GM18867 (cell line): ENCODE data around the gene KDM8.

Experiments used
- ATAC-seq: cut with Tn5 transposase; IDR thresholded peaks from one replicate; pipeline ENCODE4 v1.9.1; 2021; ENCODE audit warnings: mild to moderate bottlenecking, moderate library complexity; ENCODE audit not compliant: unreplicated experiment

KDM8 gene

GRCh38 chr16:27214084-27214961, 11.0 kb downstream of the KDM8 start:
- ATAC-seq = no peak

DNA sequence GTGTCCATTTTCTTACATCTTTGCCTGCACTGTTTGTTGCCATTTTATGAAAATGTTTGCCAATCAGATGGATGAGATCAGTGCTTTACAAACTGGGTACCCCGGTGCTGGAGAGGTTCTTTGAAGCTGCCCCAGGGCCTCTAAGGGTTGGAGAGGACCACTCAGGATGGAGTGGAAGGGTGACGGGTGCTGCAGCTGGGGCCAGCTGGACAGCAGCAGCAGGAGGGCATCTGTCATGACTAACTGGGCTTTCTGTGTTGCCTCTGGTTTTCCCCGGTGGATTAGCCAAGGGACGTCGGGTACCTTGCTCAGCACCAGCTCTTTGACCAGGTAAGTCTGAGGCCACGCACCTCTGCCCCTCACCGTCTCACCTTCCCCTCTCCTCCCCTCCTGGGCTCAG, 12.3 kb downstream of the KDM8 start:
- ATAC-seq = no peak

GRCh38 chr16:27216297-27216885, 13.1 kb downstream of the KDM8 start:
- no peak for ATAC-seq

GRCh38 chr16:27217256-27217655, 13.9 kb downstream of the KDM8 start:
- no peak for ATAC-seq

- no peak for ATAC-seq
Observed at GRCh38 chr16:27218756-27219155, 15.4 kb downstream of the KDM8 start.

DNA sequence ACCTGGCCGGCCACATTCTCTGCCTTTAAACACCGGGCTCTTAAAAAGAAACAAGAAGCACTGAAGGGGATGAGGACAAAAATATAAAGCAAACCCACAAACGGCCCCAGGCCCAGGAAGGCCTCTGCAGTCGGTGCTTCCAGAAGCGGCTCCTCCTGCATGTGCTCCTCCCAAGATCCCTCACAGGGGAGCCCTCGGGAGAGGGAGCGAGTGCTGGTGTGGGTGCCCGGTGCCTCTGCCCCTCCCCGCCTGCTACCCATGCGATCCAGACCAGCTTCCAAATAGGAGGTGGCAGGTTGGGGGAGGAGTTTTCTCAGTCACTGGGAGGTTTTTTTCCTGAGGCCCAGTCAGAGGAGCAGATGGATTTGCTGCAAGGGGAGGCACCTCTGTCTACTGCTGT, 15.8 kb downstream of the KDM8 start:
- no peak for ATAC-seq

GRCh38 chr16:27220120-27220519, 16.8 kb downstream of the KDM8 start:
- ATAC-seq = no peak

DNA sequence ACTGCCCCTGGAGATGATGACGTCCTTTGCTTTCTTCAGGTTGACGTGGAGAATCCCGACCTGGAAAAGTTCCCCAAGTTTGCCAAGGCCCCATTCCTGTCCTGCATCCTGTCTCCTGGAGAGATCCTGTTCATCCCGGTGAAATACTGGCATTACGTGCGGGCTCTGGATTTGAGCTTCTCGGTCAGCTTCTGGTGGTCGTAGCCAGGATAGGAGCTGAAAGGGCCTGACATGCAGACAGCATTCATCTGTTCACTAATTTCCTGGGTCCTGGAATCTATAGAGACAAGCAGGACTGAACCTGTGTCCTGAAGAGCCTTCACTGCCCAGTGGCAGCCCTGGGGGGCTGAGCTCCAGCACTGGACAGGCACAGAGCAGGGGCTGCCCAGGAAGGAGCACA, 17.2 kb downstream of the KDM8 start:
- no peak for ATAC-seq

DNA sequence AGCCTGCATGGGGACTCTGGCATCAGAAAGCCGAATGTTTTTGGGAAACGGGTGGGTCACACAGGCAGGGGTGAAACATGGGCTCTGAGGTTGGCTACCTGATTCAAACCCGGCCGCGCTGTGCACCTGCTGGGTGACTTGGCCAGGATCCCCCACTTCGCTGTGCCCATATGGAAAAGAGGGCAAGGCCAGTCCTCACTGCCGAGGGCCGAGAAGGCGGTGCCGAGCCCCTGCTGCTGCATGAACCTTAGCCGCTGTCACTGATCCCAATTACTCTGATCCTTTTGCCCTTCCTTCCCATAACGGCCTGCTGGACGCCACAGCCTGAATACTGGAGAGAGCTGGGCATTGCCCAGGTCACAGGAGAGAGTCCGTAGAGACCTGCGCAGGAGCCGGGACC, 17.7 kb downstream of the KDM8 start:
- ATAC-seq = no peak

GRCh38 chr16:27221576-27222248, 18.4 kb downstream of the KDM8 start:
- ATAC-seq = no peak

DNA sequence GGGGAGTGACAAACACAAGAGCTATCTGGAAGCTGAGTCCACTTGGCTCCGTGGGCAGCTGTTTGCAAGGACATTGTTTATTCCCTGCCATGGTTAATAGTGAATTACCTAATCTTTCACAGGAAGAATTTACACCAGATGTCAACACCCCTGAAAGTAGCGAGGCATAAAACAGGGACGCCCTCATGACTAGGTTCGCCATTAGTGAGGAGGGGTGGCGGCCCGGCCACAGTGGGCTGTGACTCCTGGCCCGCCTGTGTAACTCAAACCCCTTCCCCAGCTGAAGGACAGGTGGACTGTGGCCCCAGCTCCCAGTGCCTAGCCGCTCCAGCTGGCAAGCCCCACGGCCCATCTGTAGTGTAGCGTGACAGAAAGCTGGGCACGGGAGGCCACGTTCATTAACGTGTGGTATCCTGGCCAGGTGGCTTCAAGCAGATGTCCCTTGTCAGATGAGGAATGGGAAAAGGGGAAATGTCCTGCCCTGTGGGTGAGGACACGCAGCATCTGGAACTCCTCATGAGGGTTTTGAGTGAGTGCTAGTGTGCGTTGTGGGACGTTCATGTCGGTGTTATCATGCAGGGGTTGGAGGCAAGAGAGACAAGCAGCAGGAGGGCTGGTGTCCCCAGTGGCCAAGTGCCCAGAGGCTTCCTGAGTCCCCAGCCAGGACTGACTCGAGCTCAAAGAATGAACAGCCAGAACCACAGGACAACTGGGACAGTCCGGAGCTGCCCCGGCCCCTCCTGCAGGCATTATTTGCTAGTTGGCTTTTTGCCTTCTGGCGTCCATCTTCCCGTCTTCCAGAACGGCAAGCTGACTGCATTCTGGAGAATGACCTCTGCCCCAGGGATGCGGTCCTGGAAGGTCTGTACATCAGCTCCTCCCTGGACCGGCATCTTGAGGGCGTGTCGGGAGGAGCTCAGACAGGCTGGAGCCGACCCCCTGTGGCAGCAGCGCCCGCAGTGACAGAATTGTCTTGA, 19.2 kb downstream of the KDM8 start:
- ATAC-seq = no peak

DNA sequence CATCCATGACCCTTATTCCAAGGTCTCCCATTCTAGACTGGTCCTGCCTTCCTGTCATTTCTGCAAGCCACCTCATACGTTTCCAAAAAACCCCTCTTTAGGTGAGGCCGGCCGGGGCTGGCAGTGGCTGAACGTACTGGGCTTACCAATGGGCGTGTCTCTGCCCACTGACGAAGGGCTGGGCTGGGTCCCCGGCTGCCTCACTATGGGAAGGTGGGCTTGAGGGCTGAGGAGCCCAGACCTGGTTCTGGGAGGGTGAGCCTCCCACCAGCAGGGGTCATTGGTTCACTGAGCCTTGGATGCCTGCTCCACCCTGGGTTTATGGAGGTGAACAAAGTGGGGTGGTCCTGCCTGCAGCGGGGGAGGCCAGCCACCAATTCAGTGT, 19.9 kb downstream of the KDM8 start:
- ATAC-seq = no peak

DNA sequence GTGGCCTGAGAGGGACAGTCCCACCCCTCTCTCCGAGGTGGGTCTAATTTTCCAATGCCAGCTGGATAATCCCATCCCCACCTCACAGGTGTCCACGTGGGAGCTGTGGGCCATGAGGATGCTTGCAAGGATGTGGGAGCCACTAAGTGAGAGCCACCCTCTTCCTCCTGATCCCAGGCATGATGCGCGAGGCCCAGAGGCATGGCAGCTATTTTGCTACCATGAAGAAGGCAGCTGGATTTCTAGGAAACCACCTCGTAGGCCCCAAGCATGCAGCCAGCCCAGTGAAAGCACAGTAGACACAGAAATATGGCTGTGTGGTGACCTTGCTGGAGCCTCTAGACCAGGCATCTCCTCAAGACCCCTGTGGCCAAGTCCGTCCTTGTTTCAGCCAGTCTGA, 20.4 kb downstream of the KDM8 start:
- ATAC-seq = no peak

DNA sequence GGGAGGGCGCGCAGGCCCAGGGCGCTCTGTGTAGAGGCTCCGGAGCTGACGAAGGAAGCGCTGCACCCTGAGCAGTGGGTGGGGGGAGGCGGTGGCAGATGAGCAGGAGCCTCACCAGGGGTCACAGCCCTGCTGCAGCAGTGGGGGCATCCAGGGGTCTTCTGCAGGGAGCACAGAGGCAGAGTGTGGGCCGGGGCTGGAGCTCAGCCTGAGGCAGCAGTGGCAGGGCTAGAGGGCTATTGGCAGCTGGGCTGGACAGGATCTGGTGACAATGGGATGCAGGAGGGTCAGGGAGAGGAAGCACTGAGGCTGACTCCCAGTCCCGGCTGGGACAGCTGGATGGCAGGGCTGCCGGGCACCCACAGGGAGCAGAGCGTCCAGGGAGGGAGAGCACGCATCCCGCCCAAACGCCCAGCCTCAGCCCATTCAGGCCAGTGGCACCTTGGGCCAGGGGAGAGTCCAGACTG, 21.0 kb downstream of the KDM8 start:
- no peak for ATAC-seq

DNA sequence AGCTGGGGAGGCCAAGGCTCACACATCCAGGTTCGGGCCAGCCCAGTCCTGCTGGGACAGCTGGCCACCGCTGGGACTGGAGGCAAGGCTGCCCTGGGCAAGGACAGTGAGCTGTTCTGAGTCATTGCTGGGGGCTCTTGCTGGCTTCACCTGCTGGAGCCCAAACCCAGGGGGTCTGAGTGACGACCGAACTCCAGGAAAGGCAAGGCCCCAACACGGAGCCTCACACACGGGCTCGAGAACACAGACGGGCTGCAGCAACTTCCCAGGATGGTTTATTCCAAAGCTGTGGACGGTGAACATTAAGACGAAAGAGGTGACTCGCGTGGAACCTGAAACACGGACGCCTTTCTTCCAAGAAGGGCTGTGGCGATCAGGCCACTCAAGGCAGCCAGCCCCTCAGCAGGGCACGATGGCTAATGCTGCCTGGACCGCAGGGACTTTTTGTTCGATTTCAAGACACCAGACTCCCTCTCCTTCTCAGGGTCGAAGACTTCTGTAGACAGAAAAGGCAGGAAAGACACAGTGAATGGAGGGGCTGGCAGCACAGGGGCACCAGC, 21.5 kb downstream of the KDM8 start:
- ATAC-seq = no peak

DNA sequence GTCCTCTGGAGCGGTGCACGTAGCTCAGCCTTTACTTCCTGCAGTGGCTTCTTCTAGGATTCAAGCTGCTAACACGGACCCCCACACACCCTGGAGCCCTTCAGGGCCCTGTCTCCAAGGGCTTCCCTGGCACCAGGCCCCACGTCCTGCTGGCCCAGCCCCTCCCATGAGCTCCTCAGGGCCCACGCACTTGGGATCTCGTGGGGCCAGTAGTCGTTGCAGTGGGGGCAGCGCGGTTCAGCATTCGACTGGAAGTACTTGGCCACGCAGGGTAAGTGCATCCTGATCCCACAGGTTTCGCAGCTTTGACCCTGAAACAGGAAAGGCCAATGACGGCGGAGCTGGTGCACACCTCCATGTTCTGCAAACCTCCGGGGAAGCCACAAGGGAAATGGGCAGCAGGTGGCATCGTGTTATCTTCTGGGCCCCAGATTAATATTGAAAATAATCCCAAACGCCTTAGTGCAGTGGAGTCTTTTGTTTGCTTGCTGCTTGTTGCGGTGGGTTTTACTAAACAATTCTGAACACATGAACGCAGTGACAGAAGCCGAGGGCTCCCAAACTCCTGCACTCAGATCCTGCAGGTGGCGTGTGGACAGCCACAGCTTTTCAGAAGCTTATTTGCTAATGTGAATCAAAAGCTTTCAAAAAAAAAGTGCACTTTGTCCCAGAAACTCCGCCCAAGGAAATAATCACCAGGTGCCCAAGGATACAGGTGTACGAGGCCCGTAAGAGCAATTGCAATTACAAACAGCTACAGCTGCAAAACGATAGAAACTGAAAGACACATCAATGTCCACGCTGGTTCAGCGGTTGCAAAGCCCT, 22.4 kb downstream of the KDM8 start:
- ATAC-seq = no peak

DNA sequence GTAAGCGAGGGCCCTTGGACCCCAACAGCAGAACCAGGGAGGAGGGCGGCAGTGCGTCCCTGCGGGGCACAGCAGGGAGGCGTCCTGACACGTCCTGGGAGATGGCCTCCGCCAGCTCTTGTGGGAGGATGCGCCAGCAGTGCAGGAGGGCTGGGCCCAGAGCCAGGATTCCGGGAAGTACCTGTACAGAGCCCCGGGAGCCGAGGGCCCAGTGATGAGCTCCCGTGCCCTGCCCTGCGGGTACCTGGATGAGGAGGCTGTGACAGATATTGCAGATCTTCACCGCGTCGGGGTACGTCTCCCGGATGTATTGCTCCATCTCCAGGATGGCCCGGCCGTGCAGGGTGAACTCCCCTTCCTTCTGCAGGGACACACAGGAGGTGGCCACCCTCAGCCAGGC, 23.1 kb downstream of the KDM8 start:
- ATAC-seq = no peak

DNA sequence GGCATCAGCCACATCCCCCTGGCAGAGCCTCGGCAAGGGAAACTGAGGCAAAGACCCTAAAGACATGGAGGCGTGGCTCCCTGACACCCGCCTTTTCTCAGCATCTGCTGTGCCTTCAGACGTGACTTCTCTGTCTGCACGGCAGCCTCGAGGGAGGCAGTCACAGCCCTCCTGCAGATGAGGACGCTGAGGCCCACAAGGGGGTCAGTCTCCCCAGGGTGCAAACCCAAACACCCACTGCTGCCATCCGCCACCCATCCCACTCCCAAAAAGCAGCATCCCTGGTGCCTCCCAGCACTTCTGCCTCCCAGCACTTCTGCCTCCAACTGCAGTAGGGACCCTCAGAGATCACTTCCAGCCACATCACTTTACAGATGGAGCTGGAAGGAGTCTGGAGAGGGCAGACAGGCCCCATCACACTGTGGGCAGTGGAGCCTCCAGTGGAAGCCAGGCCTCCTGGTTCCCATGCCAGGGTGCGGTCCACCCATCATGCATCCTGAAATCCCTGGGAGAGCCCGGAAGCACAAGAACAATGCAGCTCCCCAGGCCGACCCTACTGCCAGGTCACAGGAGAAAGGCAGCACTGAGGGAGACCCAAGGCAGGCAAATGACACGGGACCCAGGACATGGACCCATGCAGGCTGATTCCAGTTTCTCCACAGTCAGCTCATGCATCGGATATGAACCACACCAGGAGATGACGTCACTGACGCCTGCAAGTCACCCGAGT, 23.8 kb downstream of the KDM8 start:
- ATAC-seq = no peak

GRCh38 chr16:27228045-27228444, 24.7 kb downstream of the KDM8 start:
- no peak for ATAC-seq
